ENCODE data around the gene ZNG1B.
"Not testable (repeated sequence)": the region's sequence is repeated elsewhere in the genome, so short reads cannot be mapped to it uniquely, and the experiment has no call there.

Gene ZNG1B

DNA sequence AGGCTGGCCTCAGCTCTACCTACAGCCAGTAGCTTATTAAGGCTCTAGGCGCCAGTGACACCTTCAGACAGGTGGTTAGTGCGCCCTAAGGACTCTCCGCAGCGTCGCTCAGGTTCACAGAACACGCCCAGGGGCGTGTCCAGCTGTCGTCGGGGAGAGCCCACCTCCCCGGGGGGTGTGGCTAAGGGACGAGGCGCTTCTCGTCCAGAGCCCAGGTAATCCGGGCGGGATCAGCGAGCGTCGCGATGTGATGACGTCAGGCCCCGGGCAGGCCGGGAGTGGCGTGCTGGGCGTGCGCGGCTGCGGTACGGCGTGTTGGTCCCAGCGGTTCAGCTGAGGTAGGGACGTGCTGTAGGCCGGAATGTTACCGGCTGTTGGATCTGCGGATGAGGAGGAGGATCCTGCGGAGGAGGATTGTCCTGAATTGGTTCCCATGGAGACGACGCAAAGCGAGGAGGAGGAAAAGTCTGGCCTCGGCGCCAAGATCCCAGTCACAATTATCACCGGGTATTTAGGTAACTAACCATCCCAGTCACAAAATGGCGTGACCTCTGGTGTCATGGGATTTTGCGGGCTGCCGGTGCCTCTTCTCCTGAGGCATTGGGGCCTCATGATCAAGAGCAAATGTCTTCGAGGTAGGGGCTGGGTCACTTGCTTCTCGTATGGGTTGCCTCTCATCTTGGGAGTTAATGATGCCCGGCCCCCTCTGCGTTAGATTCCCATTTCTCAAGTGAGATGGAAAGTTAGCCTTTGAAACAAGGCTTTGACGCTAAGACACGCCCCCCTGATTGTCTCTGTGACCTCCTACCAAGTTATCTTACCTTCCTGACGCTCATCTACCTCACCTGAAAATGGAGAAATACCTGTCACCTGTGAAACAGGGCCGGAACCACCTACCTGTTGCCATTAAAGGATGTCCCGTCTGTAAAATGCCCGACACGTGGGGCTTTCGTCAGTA, at the start of gene ZNG1B:
Gene ZNG1B, plus strand, starts transcription at position 184 of the 958 bp plus-strand sequence. Its CDS starts 178 bp downstream, at position 362.
- DNase-seq: not testable (repeated sequence)

GRCh38 chr2:113390124-113390849, 47.2 kb upstream of the ZNG1B start:
- no peak for DNase-seq

DNA sequence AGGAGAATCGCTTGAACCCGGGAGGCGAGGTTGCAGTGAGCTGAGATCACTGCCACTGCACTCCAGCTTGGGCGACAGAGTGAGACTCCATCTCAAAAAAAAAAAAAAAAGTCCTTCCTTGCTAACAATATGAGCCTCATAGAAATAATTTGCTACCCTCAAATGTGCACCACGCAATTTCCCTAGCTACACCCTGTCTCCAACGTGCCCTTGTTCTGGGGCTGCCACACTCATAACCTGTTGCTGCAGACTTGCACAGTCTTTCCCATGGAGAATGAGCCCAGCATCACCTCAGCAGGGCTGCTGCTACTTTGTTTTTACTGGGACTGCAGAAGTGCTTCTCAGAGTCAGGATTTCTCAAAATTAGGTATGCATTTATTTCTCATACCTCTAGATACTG, 46.4 kb upstream of the ZNG1B start:
- DNase-seq: no peak

- no peak for DNase-seq
Observed at GRCh38 chr2:113406114-113406513, 31.4 kb upstream of the ZNG1B start.

DNA sequence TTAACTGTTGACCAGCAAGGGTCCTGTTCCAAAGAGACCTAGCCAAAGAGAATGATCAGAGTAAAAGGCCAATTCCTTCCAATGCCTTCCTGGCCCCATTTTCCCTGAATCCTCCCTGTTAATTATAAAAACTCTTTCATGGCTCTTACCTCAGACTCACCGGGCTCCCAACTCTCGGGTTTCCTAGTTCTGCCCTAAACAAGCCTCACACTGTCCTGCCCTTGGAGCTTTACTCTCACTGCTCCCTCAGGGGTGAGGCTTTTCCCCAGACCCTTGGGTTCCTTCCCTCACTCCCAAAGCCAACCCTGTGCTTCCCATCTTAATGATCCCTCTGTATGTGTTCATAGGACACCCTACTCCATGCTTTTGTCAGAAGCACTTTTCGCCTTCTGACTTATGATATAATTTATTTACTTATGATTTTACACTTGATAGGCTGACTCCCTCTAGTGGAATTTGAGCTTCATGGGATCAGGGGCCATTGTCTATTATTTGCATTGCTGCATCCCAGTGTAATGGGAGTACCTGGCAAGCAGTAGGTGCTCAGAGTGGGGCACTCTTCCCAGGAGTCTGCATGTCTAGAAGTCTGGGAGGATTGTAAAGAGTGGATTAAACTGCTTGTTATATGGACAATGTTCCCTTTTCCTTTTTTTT, 29.9 kb upstream of the ZNG1B start:
- DNase-seq: no peak

DNA sequence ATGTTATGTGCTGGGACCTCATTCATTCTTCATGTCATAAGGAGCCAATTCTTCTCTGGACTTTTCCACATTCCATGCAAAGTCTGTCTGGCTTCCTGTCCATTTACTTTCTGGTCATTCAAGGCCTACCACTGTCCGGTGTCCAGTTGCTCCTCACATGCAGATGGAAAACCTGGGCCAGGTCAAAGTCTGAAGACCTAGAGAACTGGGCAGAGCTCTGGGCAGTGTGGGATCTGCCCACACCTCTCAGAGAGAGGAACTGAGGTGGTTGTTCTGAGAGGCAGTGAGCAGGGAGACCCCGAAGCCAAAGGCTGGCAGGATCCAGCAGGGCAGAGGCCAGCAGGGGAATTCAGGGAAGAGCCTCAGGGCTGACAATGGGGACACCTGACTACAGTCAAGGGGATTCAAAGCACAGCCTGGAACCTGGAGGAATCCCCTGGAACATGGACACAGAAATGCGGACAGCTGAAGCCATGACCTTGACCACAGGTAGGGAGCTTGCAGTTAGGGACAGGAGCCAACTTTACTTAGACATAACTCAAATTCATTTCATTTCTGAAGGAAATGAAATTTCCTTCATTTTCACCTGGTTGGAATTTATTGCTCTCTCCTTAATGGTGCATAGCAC, 25.7 kb upstream of the ZNG1B start:
- DNase-seq: not testable (repeated sequence)

GRCh38 chr2:113412774-113413173, 24.7 kb upstream of the ZNG1B start:
- not testable (repeated sequence) for DNase-seq

GRCh38 chr2:113431773-113432172, 5.7 kb upstream of the ZNG1B start:
- DNase-seq: not testable (repeated sequence)

GRCh38 chr2:113433468-113433867, 4.0 kb upstream of the ZNG1B start:
- not testable (repeated sequence) for DNase-seq

- not testable (repeated sequence) for DNase-seq
Observed at GRCh38 chr2:113465770-113466169, 28.3 kb downstream of the ZNG1B start.

DNA sequence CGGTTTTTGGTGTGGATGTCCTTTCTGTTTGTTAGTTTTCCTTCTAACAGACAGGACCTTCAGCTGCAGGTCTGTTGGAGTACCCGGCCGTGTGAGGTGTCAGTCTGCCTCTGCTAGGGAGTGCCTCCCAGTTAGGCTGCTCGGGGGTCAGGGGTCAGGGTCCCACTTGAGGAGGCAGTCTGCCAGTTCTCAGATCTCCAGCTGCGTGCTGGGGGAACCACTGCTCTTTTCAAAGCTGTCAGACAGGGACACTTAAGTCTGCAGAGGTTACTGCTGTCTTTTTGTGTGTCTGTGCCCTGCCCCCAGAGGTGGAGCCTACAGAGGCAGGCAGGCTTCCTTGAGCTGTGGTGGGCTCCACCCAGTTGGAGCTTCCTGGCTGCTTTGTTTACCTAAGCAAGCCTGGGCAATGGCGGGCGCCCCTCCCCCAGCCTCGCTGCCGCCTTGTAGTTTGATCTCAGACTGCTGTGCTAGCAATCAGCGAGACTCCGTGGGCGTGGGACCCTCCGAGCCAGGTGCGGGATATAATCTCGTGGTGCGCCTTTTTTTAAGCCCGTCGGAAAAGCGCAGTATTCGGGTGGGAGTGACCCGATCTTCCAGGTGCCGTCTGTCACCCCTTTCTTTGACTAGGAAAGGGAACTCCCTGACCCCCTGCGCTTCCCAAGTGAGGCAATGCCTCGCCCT, 39.3 kb downstream of the ZNG1B start:
- not testable (repeated sequence) for DNase-seq

DNA sequence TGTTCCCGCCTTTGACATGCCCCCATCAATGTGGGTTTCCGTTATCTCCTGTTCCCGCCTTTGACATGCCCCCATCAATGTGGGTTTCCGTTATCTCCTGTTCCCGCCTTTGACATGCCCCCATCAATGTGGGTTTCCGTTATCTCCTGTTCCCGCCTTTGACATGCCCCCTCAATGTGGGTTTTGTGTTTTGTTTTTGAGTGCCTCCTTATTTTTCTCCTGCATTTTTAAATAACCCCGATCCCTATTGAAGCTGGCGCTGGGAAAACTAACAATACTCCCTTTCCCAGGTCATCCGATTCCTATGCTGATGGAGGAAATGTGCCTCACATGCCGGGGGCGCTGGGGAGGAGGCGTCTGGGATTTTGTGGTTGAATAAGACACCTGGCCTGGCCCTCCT, 59.0 kb downstream of the ZNG1B start:
- not testable (repeated sequence) for DNase-seq

DNA sequence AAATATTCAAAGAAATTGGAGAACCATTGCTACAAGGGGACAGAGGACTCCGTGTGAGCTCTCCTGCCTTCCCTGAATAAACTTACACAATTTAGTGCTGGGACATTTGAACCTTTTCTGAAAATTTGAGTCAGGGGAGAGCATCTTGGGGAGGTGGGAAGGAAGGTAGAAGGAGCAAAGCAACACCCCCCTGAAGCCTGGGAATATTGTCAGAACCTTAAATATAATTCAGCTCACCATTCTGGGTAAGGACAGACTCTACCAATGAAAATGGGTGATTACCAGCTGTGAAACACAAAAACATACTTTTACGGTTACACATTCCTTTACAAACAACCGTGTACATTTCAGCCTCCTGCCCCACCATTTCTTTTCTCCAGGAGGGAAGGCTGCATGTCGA, 60.9 kb downstream of the ZNG1B start, which contains the start of gene FOXD4L1:
Gene FOXD4L1, plus strand, starts transcription at position 301 of the 400 bp plus-strand sequence. CDS start 592 bp downstream, outside the sequence.
- DNase-seq: not testable (repeated sequence)

DNA sequence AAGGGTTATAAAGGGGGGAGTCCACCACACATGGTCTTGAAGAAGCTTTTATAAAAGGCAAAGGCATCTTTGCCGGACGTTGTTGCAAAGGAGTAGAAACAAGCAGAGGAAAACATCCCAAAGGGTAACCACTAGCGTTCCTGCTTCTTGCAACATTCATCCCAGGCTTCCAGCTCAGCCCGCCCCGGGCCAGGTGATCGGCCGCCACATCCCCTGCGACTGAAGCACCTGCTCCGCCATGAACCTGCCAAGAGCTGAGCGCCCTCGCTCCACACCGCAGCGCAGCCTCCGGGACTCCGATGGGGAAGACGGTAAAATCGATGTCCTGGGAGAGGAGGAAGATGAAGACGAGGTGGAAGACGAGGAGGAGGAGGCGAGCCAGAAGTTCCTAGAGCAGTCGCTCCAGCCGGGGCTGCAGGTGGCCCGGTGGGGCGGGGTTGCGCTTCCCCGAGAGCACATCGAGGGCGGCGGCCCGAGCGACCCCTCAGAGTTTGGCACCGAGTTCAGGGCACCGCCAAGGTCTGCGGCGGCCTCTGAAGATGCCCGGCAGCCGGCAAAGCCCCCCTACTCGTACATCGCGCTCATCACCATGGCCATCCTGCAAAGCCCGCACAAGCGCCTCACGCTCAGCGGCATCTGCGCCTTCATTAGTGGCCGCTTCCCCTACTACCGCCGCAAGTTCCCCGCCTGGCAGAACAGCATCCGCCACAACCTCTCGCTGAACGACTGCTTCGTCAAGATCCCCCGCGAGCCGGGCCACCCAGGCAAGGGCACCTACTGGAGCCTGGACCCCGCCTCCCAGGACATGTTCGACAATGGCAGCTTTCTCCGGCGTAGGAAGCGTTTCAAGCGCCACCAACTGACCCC, 61.8 kb downstream of the ZNG1B start:
- not testable (repeated sequence) for DNase-seq

DNA sequence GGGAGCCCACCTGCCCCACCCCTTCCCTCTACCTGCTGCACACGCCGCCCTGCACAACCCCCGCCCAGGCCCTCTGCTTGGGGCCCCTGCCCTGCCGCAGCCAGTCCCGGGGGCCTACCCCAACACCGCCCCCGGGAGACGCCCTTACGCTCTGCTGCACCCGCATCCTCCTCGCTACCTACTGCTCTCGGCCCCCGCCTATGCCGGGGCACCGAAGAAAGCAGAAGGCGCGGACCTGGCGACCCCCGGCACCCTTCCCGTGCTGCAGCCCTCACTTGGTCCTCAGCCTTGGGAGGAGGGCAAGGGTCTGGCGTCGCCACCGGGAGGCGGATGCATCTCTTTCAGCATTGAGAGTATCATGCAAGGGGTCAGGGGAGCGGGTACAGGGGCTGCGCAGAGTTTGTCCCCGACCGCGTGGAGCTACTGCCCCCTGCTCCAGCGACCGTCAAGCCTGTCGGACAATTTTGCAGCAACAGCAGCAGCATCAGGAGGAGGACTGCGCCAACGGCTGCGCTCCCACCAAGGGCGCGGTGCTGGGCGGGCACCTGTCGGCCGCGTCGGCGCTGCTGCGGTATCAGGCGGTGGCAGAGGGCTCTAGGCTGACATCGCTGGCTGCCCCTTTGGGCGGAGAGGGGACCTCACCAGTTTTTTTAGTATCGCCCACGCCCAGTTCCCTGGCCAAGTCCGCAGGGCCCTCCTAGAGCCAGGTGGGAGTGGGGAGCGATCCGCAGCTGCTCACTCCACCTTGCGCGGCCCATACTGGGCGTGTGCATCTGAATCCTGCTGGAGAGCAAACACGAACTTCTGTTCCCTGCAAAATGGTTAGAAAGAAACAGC, 62.6 kb downstream of the ZNG1B start:
- DNase-seq: not testable (repeated sequence)

DNA sequence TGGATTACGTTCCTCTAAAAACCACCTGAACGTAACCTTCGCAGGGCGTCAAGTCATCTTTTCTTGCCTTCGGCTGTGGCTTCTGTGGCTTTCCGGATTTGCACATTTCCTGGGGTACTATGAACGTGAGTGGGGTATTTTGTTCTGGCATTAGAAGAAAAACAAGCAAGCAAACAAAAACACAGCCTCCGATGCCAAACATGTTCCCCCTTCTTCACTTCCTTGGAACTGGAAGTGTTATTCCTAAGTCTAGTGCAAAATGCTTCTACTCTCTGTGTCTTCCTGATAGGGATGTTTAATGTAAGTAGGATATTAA, 63.2 kb downstream of the ZNG1B start:
- not testable (repeated sequence) for DNase-seq

GRCh38 chr2:113502216-113503093, 65.0 kb downstream of the ZNG1B start:
- DNase-seq: not testable (repeated sequence)

- DNase-seq: not testable (repeated sequence)
Observed at GRCh38 chr2:113503094-113504042, 65.9 kb downstream of the ZNG1B start.

All from DMS153 (cell line).